ENCODE data around the gene ALDH3A1. TPM values are rescaled to one million over a fixed set of nuclear protein-coding genes. Genes with fewer than 3 reads are reported as not detected.

Gene ALDH3A1
- total RNA-seq, 6 experiments from 2014 or later, result 0.24 to 0.25 TPM; not detected in 4

GRCh38 chr17:19737305-19738072 lies 10.6 kb downstream of the ALDH3A1 start:
- H3K27me3 Mint-ChIP-seq (ENCODE audit: insufficient read depth), result peaks cover 31% of the 10 kb centered on the region
- H3K4me3 Mint-ChIP-seq, result no peak overlapping the region
- TF ChIP-seq CTCF (IDR thresholded peaks at IDR 0.05), result no peak
- no peak for DNase-seq
- H3K9me3 Mint-ChIP-seq, result no peaks in the 10 kb centered on the region
- no peaks in the 10 kb centered on the region for H3K4me1 Mint-ChIP-seq (ENCODE audit: low read depth)
- H3K27ac Mint-ChIP-seq, result no peak overlapping the region
- no peaks in the 10 kb centered on the region for H3K36me3 Mint-ChIP-seq (ENCODE audit: low read depth)

DNA sequence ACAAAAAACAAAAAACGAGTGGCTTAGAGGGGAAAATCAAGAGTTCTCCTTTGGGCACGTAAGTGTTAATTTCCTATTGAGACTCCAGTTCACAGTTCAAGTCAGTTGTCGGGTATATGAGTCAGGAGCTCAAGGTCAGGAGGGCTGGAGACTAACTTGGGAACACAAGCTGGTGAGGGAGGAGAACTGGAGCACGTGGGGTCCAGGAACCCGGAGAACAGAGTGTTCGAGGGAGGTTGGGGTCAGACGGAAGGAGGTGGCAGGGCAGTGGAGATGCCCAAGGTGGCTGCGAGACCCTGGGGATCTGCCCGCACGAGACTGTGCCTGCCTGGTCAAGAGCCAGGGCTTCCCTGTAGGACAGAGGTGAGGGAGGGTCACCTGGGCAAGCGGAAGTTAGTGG lies 12.0 kb downstream of the ALDH3A1 start:
- no peak for TF ChIP-seq CTCF (IDR thresholded peaks at IDR 0.05)
- Mint-ChIP-seq H3K4me3 (no peak overlapping the region), H3K27me3 (ENCODE audit: insufficient read depth) (peaks cover 27% of the 10 kb centered on the region), H3K9me3 (no peaks in the 10 kb centered on the region), H3K36me3 (ENCODE audit: low read depth) (no peaks in the 10 kb centered on the region), H3K27ac (no peak overlapping the region), H3K4me1 (ENCODE audit: low read depth) (no peaks in the 10 kb centered on the region)
- DNase-seq, result no peak

GRCh38 chr17:19733953-19734526 lies 14.1 kb downstream of the ALDH3A1 start:
- DNase-seq, result no peak
- peaks cover 22% of the 10 kb centered on the region for H3K27me3 Mint-ChIP-seq (ENCODE audit: insufficient read depth)
- TF ChIP-seq CTCF (IDR thresholded peaks at IDR 0.05), result no peak
- no peaks in the 10 kb centered on the region for H3K9me3 Mint-ChIP-seq
- no peaks in the 10 kb centered on the region for H3K36me3 Mint-ChIP-seq (ENCODE audit: low read depth)
- no peak overlapping the region for H3K27ac Mint-ChIP-seq
- H3K4me1 Mint-ChIP-seq (ENCODE audit: low read depth), result no peaks in the 10 kb centered on the region
- no peak overlapping the region for H3K4me3 Mint-ChIP-seq

DNA sequence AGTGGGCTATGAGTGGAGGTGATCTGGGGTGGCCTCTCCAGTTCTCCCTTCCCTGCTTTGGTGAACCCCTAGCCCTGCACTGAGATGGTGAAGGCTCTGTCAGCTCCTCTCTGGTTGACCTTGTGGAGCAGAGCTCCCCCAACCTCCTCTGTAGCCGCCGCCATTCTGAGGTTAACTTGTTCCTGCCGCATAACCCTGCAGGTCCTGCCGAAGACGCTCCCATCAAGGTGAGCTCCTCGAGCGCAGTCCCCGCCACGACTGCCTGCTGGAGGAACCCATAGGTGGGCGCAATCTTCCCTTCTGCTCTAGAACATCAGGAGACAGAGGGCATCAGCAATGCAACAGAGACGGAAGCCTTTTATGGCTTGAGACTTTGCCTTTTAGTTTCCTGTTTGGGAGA lies 16.5 kb downstream of the ALDH3A1 start:
- no peaks in the 10 kb centered on the region for H3K36me3 Mint-ChIP-seq (ENCODE audit: low read depth)
- no peaks in the 10 kb centered on the region for H3K9me3 Mint-ChIP-seq
- H3K4me3 Mint-ChIP-seq, result no peak overlapping the region
- no peak for DNase-seq
- no peak for TF ChIP-seq CTCF (IDR thresholded peaks at IDR 0.05)
- peaks cover 8% of the 10 kb centered on the region; the same call in 1 of the 2 replicates for H3K4me1 Mint-ChIP-seq (ENCODE audit: low read depth)
- H3K27me3 Mint-ChIP-seq (ENCODE audit: insufficient read depth), result peaks cover 17% of the 10 kb centered on the region
- no peak overlapping the region for H3K27ac Mint-ChIP-seq

GRCh38 chr17:19730843-19731242 lies 17.3 kb downstream of the ALDH3A1 start:
- Mint-ChIP-seq H3K36me3 (ENCODE audit: low read depth) (no peaks in the 10 kb centered on the region), H3K27ac (no peak overlapping the region), H3K4me3 (no peak overlapping the region), H3K9me3 (no peaks in the 10 kb centered on the region), H3K4me1 (ENCODE audit: low read depth) (peaks cover 8% of the 10 kb centered on the region; the same call in 1 of the 2 replicates), H3K27me3 (ENCODE audit: insufficient read depth) (peaks cover 15% of the 10 kb centered on the region)
- no peak for TF ChIP-seq CTCF (IDR thresholded peaks at IDR 0.05)
- no peak for DNase-seq

All from HFFc6 (cell line).